Hepatocyte (in vitro differentiated cells): ENCODE data around the gene SPATS2.

Experiments used
- CTCF ChIP-seq: fragments of 200-600 bp; sonication (generic); IDR thresholded peaks from 2 replicates; pipeline ENCODE4 v1.5.1; 2016; ENCODE audit warnings: antibody characterized with exemption, mild to moderate bottlenecking; ENCODE audit not compliant: poor library complexity
- EZH2 ChIP-seq: fragments of 200-600 bp; sonication (generic); IDR thresholded peaks from 2 replicates; pipeline ENCODE4 v1.6.1; 2016; ENCODE audit warnings: antibody characterized with exemption, mild to moderate bottlenecking, borderline replicate concordance

GRCh38 chr12:49543221-49543913 is 176.1 kb downstream of the SPATS2 start:
- TF ChIP-seq CTCF (no peak), EZH2 (no peak)
